Amniotic stem cell (primary cell): ENCODE results near the gene MTARC2.

Source experiments
- DNase-seq: peaks from one replicate; lab custom pipeline; 2025; lab: John Stamatoyannopoulos, UW

Gene MTARC2

DNA sequence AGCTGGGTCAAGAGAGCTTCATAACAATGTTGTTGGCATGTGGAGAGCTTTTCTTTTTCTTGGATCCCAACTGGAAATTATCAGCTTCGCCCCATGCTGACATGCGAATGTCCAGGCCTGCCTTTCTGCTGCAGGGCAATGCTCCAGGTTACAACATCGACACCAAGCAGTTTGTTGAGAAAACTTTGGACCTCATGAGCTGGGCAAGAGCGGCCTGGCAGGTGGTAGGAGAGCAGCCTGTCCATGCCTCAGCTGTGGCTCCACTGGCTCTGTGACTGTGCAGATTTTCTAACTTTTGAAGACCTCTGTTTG, 80.0 kb downstream of the MTARC2 start:
- no peak for DNase-seq

DNA sequence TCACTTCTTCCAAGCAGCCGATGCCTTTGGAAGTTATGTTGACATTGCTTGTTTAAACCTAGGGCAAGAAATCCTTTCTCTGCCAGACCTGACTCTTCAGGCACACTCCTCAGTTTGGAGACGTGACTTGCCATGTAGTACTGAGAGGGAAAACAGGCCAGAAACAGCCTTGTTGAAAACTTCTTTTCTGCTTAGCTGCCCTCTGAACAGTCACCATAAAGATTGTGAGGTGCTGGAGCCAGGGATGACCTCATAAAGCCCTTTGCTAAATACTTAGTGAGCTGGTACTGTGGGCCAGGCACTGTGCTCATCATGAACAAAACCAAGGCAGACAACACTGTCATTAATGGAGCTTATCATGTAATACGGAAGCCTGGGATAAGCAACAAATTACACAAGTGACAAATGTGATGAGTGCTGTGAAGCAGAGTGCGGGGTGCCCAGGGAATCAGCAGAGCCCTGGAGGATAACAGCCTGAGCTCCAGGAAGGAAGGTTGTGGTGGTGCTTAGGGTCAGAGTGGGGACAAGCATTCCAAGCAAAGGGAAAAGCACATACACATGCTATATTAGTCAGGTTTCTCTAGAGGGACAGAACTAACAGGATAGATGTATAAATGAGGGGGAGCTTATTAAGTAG, 80.9 kb downstream of the MTARC2 start:
- DNase-seq = no peak

DNA sequence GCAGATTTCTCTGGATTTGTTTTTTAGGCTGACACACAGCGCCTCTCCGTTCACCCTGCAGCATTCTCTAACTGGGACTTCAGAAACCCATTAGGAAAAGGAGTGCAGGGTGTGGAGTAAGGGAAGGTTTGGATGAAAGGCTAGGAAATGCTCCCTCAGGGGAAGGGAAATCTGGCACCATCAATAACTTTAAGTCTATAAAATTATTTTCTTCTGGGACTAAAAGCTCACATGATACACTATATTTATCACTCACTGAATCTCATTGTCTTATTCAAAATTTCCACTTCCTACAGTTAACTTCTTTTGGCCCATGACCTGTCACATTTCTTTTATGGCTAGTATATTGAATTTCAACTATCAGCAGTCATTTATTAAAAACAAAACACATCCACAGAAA, 85.3 kb downstream of the MTARC2 start:
- DNase-seq = no peak
